Measurements from ENCODE around the gene BCAS1. TPM values are rescaled to one million over a fixed set of nuclear protein-coding genes. Genes with fewer than 3 reads are reported as not detected.
"Not testable (repeated sequence)": the region's sequence is repeated elsewhere in the genome, so short reads cannot be mapped to it uniquely, and the experiment has no call there.

The BCAS1 gene
- total RNA-seq, 1 experiment from 2014 or later: 1.2 TPM

DNA sequence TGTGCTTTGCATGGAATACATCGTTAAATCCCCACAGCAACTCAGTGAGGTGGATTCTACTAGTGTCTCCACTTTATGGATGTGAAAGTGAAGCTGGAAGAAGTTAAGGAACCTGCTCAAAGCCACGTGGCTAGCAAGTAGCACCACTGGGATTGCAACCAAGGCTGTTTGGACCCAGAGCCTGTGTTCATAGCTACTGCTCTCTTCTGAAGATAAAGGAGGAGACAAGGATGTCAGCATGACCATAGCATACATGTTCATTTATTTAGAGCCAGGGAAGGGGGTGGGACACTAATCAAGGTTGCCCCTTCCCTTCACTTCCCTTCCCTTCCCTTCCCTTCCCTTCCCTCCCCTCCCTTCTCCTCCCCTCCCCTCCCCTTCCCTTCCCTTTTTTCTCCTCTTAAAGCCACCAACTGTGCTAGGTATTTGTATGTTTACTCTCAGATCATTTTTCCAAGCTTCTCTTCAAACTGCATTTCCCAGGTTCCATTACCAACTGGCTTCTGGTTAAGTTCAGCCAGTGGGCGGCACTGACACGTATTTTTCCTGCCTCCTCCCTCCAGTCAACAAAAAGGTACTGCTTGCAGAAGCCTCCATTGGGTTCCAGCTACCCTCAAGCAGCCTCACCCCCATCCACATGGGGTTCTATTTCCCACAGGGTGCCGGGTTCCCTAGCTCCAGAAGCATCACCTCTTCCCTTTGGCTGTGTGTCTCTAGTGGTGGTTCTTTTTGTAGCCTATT, 134.9 kb downstream of the BCAS1 start:
- ChIA-PET POLR2A (interaction anchor here (0.6 kb wide), 1 partner anchor 368 kb away, joined by 4 read pairs; no protein-coding TSS in a partner anchor), CTCF (interaction anchor here (0.7 to 1.0 kb wide), 2 partner anchors 36 to 341 kb away, joined by 3 to 4 read pairs; no protein-coding TSS in a partner anchor)
- H3K27ac Mint-ChIP-seq (ENCODE audit: unreplicated experiment): no peak overlapping the region
- DNase-seq: peak in 1 of 2 experiments; percentile 31
- H3K27me3 ChIP-seq (replicated peaks; ENCODE audit: control insufficient read depth, insufficient read depth, low read length): no peaks in the 10 kb centered on the region
- peaks cover 31% of the 10 kb centered on the region for H3K4me1 Mint-ChIP-seq (ENCODE audit: low read depth, unreplicated experiment)
- no peak overlapping the region for H3K4me3 ChIP-seq (ENCODE audit: low read depth, low read length)
- no TSS peak for BruUV-seq (replicated peaks)
- H3K9me3 Mint-ChIP-seq (ENCODE audit: unreplicated experiment): no peaks in the 10 kb centered on the region
- H3K36me3 Mint-ChIP-seq (ENCODE audit: insufficient read depth, unreplicated experiment): no peaks in the 10 kb centered on the region
- no peaks in the 10 kb centered on the region for H3K9me3 ChIP-seq
- intact Hi-C loops (cut with micrococcal nuclease; ENCODE audit: unreplicated experiment): no loop called here
- H3K4me1 ChIP-seq: peaks cover 30% of the 10 kb centered on the region
- H3K4me3 Mint-ChIP-seq (ENCODE audit: unreplicated experiment): no peak overlapping the region
- TF ChIP-seq, protein P1, sequence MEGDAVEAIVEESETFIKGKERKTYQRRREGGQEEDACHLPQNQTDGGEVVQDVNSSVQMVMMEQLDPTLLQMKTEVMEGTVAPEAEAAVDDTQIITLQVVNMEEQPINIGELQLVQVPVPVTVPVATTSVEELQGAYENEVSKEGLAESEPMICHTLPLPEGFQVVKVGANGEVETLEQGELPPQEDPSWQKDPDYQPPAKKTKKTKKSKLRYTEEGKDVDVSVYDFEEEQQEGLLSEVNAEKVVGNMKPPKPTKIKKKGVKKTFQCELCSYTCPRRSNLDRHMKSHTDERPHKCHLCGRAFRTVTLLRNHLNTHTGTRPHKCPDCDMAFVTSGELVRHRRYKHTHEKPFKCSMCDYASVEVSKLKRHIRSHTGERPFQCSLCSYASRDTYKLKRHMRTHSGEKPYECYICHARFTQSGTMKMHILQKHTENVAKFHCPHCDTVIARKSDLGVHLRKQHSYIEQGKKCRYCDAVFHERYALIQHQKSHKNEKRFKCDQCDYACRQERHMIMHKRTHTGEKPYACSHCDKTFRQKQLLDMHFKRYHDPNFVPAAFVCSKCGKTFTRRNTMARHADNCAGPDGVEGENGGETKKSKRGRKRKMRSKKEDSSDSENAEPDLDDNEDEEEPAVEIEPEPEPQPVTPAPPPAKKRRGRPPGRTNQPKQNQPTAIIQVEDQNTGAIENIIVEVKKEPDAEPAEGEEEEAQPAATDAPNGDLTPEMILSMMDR (IDR thresholded peaks at IDR 0.05; ENCODE audit: insufficient read depth in 1 of 2, low read depth in 1 of 2, low read length in 1 of 2, severe bottlenecking in 1 of 2, unreplicated experiment in 1 of 2): no peak
- H3K27me3 Mint-ChIP-seq (ENCODE audit: insufficient read depth, unreplicated experiment): no peaks in the 10 kb centered on the region
- no peaks in the 10 kb centered on the region for H3K36me3 ChIP-seq (ENCODE audit: control insufficient read depth, insufficient read depth, low read length)

DNA sequence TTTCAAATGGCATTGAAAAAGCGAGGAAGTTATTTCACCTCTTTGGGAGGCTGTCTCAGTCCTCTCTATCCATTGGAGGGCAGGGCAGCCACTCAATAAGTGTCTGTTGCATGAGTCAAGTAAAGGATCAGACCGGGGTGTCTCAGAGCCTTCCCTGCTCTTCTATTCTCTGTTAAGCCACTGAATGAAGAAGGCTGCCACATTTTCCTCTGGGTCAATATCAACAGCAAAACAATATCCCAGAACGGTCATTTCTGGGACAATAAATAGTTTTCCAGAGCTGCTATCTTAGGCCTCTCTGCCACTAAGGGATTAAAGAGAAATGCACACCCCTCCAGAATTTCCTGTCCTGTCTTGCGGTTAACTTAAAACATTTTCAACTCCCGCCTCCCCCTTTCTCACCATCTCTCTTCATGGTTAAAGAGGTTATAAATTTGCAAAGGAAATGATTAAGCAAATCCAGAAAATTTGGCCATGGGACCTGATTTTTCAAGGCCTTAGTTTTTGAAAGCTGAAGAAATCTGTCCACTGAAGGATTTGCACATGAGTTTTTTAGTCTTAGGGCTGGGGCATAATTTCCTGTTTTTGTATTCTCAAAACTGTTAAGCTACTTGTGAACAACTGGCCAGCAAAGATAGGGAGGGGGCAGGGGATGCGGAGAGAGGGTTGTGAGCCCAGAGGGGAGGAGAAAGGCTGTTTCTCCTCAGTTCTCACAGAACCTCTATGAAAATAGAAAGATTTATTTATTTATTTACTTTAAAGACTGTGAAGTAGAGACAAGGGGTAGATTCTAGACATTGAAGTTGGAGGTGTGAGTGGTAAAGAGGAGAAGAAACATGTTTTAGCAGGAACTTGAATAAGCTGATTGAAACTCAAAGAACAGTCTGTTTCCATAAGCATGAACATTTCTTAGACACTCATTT, 135.7 kb downstream of the BCAS1 start:
- Histone ChIP-seq H3K9me3 (no peaks in the 10 kb centered on the region), H3K4me1 (peaks cover 24% of the 10 kb centered on the region), H3K27me3 (replicated peaks; ENCODE audit: control insufficient read depth, insufficient read depth, low read length) (no peaks in the 10 kb centered on the region), H3K4me3 (ENCODE audit: low read depth, low read length) (no peak overlapping the region), H3K36me3 (ENCODE audit: control insufficient read depth, insufficient read depth, low read length) (no peaks in the 10 kb centered on the region)
- CTCF ChIA-PET: interaction anchor here (1.0 kb wide), 1 partner anchor 340 kb away, joined by 3 read pairs; no protein-coding TSS in a partner anchor
- intact Hi-C loops (cut with micrococcal nuclease; ENCODE audit: unreplicated experiment): no loop called here
- peaks cover 29% of the 10 kb centered on the region for H3K4me1 Mint-ChIP-seq (ENCODE audit: low read depth, unreplicated experiment)
- BruUV-seq (replicated peaks): no TSS peak
- peak in 1 of 2 experiments; percentile 51 for DNase-seq
- POLR2A ChIA-PET: no interaction called here
- H3K36me3 Mint-ChIP-seq (ENCODE audit: insufficient read depth, unreplicated experiment): no peaks in the 10 kb centered on the region
- H3K4me3 Mint-ChIP-seq (ENCODE audit: unreplicated experiment): no peak overlapping the region
- no peaks in the 10 kb centered on the region for H3K9me3 Mint-ChIP-seq (ENCODE audit: unreplicated experiment)
- H3K27me3 Mint-ChIP-seq (ENCODE audit: insufficient read depth, unreplicated experiment): no peaks in the 10 kb centered on the region
- TF ChIP-seq, protein P1 (IDR thresholded peaks at IDR 0.05; ENCODE audit: insufficient read depth in 1 of 2, low read depth in 1 of 2, low read length in 1 of 2, severe bottlenecking in 1 of 2, unreplicated experiment in 1 of 2): no peak
- no peak overlapping the region for H3K27ac Mint-ChIP-seq (ENCODE audit: unreplicated experiment)

DNA sequence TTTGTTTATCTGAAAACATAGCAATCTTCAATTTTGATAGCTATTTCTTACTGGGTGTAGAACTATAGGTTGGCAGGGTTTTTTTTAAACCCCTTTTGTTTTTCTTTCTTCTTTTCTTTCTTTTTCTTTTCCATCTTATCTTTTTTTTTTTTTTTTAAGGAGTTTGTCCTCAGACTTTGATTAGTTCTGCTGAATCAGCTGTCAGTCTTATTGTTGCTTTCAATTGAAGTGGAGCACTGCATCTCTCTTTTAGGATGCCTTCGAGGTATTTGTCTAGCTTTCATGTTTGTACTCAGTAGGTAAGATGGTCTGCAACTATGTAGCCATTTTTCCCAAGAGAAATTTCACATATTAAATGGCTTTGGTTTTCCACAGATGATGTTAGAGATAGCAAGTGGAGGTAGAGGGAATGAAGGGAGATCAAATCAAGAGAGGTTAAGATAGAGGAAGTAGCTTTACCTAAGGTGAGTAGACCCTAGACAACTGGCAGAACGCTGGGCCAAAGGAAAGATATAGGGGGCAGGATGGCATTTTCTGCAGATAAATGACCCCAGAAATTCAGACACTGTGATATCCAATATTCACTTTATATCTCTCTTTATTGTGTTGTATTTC, 137.1 kb downstream of the BCAS1 start:
- Histone ChIP-seq H3K27me3 (replicated peaks; ENCODE audit: control insufficient read depth, insufficient read depth, low read length) (no peaks in the 10 kb centered on the region), H3K4me1 (peaks cover 11% of the 10 kb centered on the region), H3K4me3 (ENCODE audit: low read depth, low read length) (no peak overlapping the region), H3K9me3 (no peaks in the 10 kb centered on the region), H3K36me3 (ENCODE audit: control insufficient read depth, insufficient read depth, low read length) (no peaks in the 10 kb centered on the region)
- DNase-seq: no peak
- Mint-ChIP-seq H3K4me1 (ENCODE audit: low read depth, unreplicated experiment) (peaks cover 21% of the 10 kb centered on the region), H3K9me3 (ENCODE audit: unreplicated experiment) (no peaks in the 10 kb centered on the region), H3K36me3 (ENCODE audit: insufficient read depth, unreplicated experiment) (no peaks in the 10 kb centered on the region), H3K27ac (ENCODE audit: unreplicated experiment) (no peak overlapping the region), H3K27me3 (ENCODE audit: insufficient read depth, unreplicated experiment) (no peaks in the 10 kb centered on the region), H3K4me3 (ENCODE audit: unreplicated experiment) (no peak overlapping the region)
- CTCF ChIA-PET: interaction anchor here (1.1 kb wide), 1 partner anchor 354 kb away, joined by 4 read pairs; no protein-coding TSS in a partner anchor
- intact Hi-C loops (cut with micrococcal nuclease; ENCODE audit: unreplicated experiment): no loop called here
- no TSS peak for BruUV-seq (replicated peaks)
- TF ChIP-seq, protein P1 (IDR thresholded peaks at IDR 0.05; ENCODE audit: insufficient read depth in 1 of 2, low read depth in 1 of 2, low read length in 1 of 2, severe bottlenecking in 1 of 2, unreplicated experiment in 1 of 2): no peak
- POLR2A ChIA-PET: no interaction called here

DNA sequence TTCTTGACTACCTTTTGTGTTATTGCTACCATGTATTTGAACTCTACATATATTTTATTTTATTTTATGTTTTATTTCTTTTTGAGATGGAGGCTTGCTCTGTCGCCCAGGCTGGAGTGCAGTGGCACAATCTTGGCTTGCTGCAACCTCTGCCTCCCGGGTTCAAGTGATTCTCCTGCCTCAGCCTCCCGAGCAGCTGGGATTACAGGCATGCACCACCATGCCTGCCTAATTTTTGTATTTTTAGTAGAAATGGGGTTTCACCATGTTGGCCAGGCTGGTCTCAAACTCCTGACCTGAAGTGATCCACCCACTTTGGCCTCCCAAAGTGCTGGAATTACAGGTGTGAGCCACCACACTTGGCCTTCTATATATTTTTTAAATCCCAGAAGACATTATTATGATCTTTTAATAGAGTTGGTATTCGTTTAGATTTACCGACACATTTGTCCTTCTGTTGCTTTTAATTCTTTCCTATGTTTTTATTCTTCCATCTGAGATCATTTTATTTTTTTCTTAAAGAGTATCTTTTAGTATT, 137.7 kb downstream of the BCAS1 start:
- H3K27me3 ChIP-seq (replicated peaks; ENCODE audit: control insufficient read depth, insufficient read depth, low read length); H3K36me3 ChIP-seq (ENCODE audit: control insufficient read depth, insufficient read depth, low read length); H3K4me1 ChIP-seq; H3K36me3 Mint-ChIP-seq (ENCODE audit: insufficient read depth, unreplicated experiment); H3K27me3 Mint-ChIP-seq (ENCODE audit: insufficient read depth, unreplicated experiment); BruUV-seq (replicated peaks); H3K27ac Mint-ChIP-seq (ENCODE audit: unreplicated experiment); POLR2A ChIA-PET; H3K4me3 Mint-ChIP-seq (ENCODE audit: unreplicated experiment); H3K9me3 Mint-ChIP-seq (ENCODE audit: unreplicated experiment); DNase-seq; H3K9me3 ChIP-seq; intact Hi-C loops (cut with micrococcal nuclease; ENCODE audit: unreplicated experiment); H3K4me3 ChIP-seq (ENCODE audit: low read depth, low read length): not testable (repeated sequence)
- H3K4me1 Mint-ChIP-seq (ENCODE audit: low read depth, unreplicated experiment): peaks cover 15% of the 10 kb centered on the region
- CTCF ChIA-PET: interaction anchor here (0.6 to 1.1 kb wide), 2 partner anchors 7 to 353 kb away, joined by 3 to 4 read pairs; no protein-coding TSS in a partner anchor
